Body of pancreas (tissue), 4 donors: ENCODE data around the gene C11orf98.

Experiments used
- POLR2A ChIP-seq, 3 donors: fragments of 450-650 bp; IDR thresholded peaks; one replicate each; pipeline ENCODE4 v1.6.1; 2016; ENCODE audit warnings: antibody characterized with exemption in 3 of 3, mild to moderate bottlenecking in 2 of 3
- TF ChIP-seq, protein P1 (sequence below), 7 experiments: fragments of 450-650 bp in 4 of 7; fragments of 200-600 bp in 3 of 7; sonication (generic) in 3 of 7; IDR thresholded peaks; one replicate each; pipeline ENCODE4 v1.5.1; 2016 to 2019; ENCODE audit warnings: antibody characterized with exemption in 7 of 7

DNA sequence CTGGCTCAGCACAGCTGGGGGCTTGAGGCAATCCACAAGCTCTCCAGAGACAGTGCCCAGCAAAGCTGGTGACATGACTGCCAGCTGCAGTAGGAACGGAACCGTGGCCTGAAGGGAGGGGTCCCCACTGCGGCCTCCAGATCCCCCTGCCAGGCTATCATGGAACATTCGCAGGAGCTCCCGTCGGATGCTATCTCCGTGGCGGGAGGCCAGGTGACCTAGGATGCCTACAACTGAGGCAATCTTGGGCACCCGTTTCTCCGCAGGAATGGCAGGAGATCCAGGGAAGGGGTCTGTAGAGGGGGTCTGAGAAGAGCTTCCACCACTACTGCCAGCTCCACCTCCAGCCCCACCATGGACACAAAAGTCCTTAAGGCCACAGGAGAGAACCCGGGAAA is 16.0 kb downstream of the C11orf98 start:
- TF ChIP-seq POLR2A (IDR thresholded peaks at IDR 0.05) = no peak
- TF ChIP-seq, protein P1, sequence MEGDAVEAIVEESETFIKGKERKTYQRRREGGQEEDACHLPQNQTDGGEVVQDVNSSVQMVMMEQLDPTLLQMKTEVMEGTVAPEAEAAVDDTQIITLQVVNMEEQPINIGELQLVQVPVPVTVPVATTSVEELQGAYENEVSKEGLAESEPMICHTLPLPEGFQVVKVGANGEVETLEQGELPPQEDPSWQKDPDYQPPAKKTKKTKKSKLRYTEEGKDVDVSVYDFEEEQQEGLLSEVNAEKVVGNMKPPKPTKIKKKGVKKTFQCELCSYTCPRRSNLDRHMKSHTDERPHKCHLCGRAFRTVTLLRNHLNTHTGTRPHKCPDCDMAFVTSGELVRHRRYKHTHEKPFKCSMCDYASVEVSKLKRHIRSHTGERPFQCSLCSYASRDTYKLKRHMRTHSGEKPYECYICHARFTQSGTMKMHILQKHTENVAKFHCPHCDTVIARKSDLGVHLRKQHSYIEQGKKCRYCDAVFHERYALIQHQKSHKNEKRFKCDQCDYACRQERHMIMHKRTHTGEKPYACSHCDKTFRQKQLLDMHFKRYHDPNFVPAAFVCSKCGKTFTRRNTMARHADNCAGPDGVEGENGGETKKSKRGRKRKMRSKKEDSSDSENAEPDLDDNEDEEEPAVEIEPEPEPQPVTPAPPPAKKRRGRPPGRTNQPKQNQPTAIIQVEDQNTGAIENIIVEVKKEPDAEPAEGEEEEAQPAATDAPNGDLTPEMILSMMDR (IDR thresholded peaks at IDR 0.05) = no peak
